Panc1 (cell line): Measurements from ENCODE around the gene SLC25A46.

Source experiments
- CTCF ChIP-seq: fragments of 450-650 bp; IDR thresholded peaks from 2 replicates; pipeline ENCODE4 v1.5.1; 2017; ENCODE audit warnings: mild to moderate bottlenecking
- POLR2AphosphoS5 ChIP-seq: IDR thresholded peaks from 2 replicates; pipeline ENCODE4 v1.6.1; 2012; ENCODE audit warnings: mild to moderate bottlenecking, low read depth, low read length, moderate library complexity
- REST ChIP-seq, 2 experiments: IDR thresholded peaks; 2 replicates each; pipeline ENCODE4 v1.6.1; 2011 to 2012; ENCODE audit warnings: low read depth in 2 of 2, control low read depth in 1 of 2, low read length in 1 of 2, mild to moderate bottlenecking in 1 of 2, moderate library complexity in 1 of 2; ENCODE audit not compliant: insufficient read depth in 1 of 2
- SIN3A ChIP-seq: IDR thresholded peaks from 2 replicates; pipeline ENCODE4 v1.6.1; 2012; ENCODE audit warnings: low read depth, mild to moderate bottlenecking, low read length, moderate library complexity, borderline replicate concordance; ENCODE audit not compliant: insufficient read depth

- TF ChIP-seq CTCF, result no peak
- TF ChIP-seq SIN3A, result no peak
- TF ChIP-seq POLR2AphosphoS5, result no peak
- no peak for TF ChIP-seq REST (IDR thresholded peaks at IDR 0.05; ENCODE audit: insufficient read depth in 1 of 2, low read depth in 2 of 2, low read length in 1 of 2)
Observed at GRCh38 chr5:110785356-110785755, 46.5 kb downstream of the SLC25A46 start.
